ENCODE results near the gene SPATA16.

GRCh38 chr3:172877011-172877410 is 264.0 kb downstream of the SPATA16 start:
- no peak for TF ChIP-seq CTCF (IDR thresholded peaks at IDR 0.05)
- no peak for TF ChIP-seq EZH2 (IDR thresholded peaks at IDR 0.05; ENCODE audit: borderline replicate concordance, insufficient read depth, low read depth, low read length, poor library complexity, severe bottlenecking)

Data from B cell (primary cell).